Measurements from ENCODE around the gene NAGS.

DNA sequence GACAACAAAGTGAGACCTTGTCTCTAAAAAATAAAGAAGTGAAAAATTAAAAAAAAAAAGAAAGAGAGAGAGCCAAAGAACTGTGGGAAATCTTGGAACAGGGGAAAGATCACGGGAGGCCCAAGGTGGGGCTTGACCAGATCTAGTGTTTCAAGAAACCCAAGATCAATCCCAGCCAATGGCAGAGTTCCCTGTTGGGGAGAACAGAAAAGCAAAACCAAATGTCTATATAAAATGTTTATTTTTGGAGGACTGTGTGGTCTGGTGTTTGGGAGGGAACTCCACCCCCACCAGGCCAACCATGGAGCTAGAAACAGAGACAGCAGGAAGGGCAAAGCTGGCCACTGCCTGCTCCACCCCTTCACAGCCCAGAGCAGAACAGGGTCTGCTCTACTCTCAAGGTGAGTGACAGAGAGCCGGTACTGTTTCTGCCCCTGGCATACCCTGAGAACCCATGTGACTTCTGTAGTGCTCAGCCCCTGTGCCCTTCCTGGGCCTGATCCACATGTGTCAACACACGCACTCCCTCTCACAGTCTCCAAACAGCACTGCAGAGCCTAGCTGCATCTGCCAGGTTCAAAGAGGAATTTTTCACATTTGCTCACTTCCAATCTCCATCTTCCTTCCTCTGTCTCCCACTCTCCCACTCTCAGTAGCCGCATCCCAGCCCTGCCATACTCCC, 6.7 kb downstream of the NAGS start:
- TF ChIP-seq EZH2 (optimal IDR thresholded peaks at IDR 0.05; ENCODE audit: low read depth, low read length), result no peak
- TF ChIP-seq, protein P1, sequence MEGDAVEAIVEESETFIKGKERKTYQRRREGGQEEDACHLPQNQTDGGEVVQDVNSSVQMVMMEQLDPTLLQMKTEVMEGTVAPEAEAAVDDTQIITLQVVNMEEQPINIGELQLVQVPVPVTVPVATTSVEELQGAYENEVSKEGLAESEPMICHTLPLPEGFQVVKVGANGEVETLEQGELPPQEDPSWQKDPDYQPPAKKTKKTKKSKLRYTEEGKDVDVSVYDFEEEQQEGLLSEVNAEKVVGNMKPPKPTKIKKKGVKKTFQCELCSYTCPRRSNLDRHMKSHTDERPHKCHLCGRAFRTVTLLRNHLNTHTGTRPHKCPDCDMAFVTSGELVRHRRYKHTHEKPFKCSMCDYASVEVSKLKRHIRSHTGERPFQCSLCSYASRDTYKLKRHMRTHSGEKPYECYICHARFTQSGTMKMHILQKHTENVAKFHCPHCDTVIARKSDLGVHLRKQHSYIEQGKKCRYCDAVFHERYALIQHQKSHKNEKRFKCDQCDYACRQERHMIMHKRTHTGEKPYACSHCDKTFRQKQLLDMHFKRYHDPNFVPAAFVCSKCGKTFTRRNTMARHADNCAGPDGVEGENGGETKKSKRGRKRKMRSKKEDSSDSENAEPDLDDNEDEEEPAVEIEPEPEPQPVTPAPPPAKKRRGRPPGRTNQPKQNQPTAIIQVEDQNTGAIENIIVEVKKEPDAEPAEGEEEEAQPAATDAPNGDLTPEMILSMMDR (IDR thresholded peaks at IDR 0.05; ENCODE audit: low read length), result no peak
- no peak for TF ChIP-seq EZH2phosphoT487 (IDR thresholded peaks at IDR 0.05; ENCODE audit: low read length)

All from MM.1S (cell line).